Endothelial cell of umbilical vein (primary cell): ENCODE data around the gene MYRIP.

Source experiments
- CTCF ChIP-seq, 2 donors: IDR thresholded peaks; 1 replicate in 1 of 2; 2 replicates in 1 of 2; pipeline ENCODE4 v1.5.1; 2011; ENCODE audit warnings: low read length in 2 of 2, mild to moderate bottlenecking in 2 of 2, moderate library complexity in 2 of 2, control low read depth in 1 of 2, inconsistent platforms in 1 of 2, low read depth in 1 of 2; ENCODE audit not compliant: insufficient read depth in 1 of 2; ENCODE audit errors: extremely low read depth in 1 of 2
- EZH2 ChIP-seq: IDR thresholded peaks from 2 replicates; pipeline ENCODE4 v1.6.1; 2012; ENCODE audit warnings: borderline replicate concordance, low read depth, mild to moderate bottlenecking, moderate library complexity, low read length, inconsistent platforms; ENCODE audit not compliant: severe bottlenecking
- FOS ChIP-seq: IDR thresholded peaks from 2 replicates; pipeline ENCODE4 v1.6.1; 2011; ENCODE audit warnings: mild to moderate bottlenecking, low read length, moderate library complexity, borderline replicate concordance; ENCODE audit not compliant: insufficient read depth
- GATA2 ChIP-seq: IDR thresholded peaks from 2 replicates; pipeline ENCODE4 v1.7.0; 2011; ENCODE audit warnings: low read depth, mild to moderate bottlenecking, moderate library complexity, mixed read lengths, low read length; ENCODE audit not compliant: insufficient read length, insufficient read depth
- JUN ChIP-seq: IDR thresholded peaks from 2 replicates; pipeline ENCODE4 v1.6.1; 2011; ENCODE audit warnings: borderline replicate concordance, low read depth; ENCODE audit not compliant: insufficient read length, insufficient read depth
- POLR2A ChIP-seq: IDR thresholded peaks from 2 replicates; pipeline ENCODE4 v1.6.1; 2012; ENCODE audit warnings: low read depth, mild to moderate bottlenecking, control low read depth, low read length
- POLR2AphosphoS5 ChIP-seq: IDR thresholded peaks from 2 replicates; pipeline ENCODE4 v1.6.1; 2012; ENCODE audit warnings: low read depth, mild to moderate bottlenecking, control low read depth, low read length, moderate library complexity; ENCODE audit not compliant: insufficient read depth
- TF ChIP-seq, protein P1 (sequence below): IDR thresholded peaks from 2 replicates; pipeline ENCODE4 v1.6.1; 2011; ENCODE audit not compliant: insufficient read depth, insufficient read length

DNA sequence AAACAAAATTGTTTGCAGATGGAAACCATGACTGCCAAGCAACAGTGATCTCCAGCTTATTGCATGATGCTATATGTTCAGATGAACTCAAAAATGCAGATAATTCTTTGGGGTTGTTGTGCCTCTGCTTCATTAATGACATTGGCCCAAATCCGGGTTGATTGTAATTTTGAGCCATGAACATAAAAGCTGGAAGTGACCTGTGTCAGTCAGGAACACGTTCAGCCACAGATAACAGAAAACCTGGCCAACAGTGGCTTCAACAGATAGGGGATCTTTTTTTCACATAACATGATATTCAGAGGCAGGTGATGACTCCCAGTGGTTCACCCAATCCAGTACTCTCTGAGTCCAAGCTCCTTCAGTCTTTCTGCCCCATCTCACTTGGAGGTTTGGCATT, 423.2 kb downstream of the MYRIP start:
- TF ChIP-seq CTCF (IDR thresholded peaks at IDR 0.05; ENCODE audit: extremely low read depth in 1 of 2, insufficient read depth in 1 of 2, low read depth in 1 of 2, low read length in 2 of 2) (no peak), POLR2A (no peak), FOS (no peak), POLR2AphosphoS5 (no peak), GATA2 (no peak), EZH2 (no peak), JUN (no peak)
- TF ChIP-seq, protein P1, sequence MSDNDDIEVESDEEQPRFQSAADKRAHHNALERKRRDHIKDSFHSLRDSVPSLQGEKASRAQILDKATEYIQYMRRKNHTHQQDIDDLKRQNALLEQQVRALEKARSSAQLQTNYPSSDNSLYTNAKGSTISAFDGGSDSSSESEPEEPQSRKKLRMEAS = no peak
